Type B pancreatic cell (in vitro differentiated cells): ENCODE data around the gene DNAH10. TPM values are rescaled to one million over a fixed set of nuclear protein-coding genes. Genes with fewer than 3 reads are reported as not detected.

Source experiments
- DNase-seq: peaks from one replicate; pipeline ENCODE4 v3.0.0; 2021; ENCODE audit warnings: mixed read lengths; ENCODE audit not compliant: unreplicated experiment; ENCODE audit errors: extremely low spot score
- H3K27ac Mint-ChIP-seq: 2 replicates; pipeline ENCODE4 v1.8.0; 2021; ENCODE audit warnings: mild to moderate bottlenecking, mixed read lengths
- H3K27me3 Mint-ChIP-seq: 2 replicates; pipeline ENCODE4 v1.8.0; 2021; ENCODE audit warnings: mixed read lengths
- H3K36me3 Mint-ChIP-seq: 2 replicates; pipeline ENCODE4 v1.8.0; 2021; ENCODE audit warnings: mixed read lengths
- H3K4me1 Mint-ChIP-seq: one replicate; pipeline ENCODE4 v1.8.0; 2021; ENCODE audit warnings: mixed read lengths; ENCODE audit not compliant: unreplicated experiment
- H3K4me3 Mint-ChIP-seq: 2 replicates; pipeline ENCODE4 v1.8.0; 2021; ENCODE audit warnings: mild to moderate bottlenecking, mixed read lengths
- H3K9me3 Mint-ChIP-seq: 2 replicates; pipeline ENCODE4 v1.8.0; 2021; ENCODE audit warnings: mixed read lengths
- CTCF ChIP-seq: fragments of 200-600 bp; sonication (generic); conservative IDR thresholded peaks from 2 replicates; pipeline ENCODE4 v1.5.0; 2021; ENCODE audit warnings: antibody characterized with exemption, mild to moderate bottlenecking
- total RNA-seq: library from RNA; stranded (reverse); gene quantifications from 2 replicates; pipeline ENCODE4 v1.2.1, GENCODE V29; 2021; ENCODE audit warnings: low replicate concordance

DNAH10 gene
- total RNA-seq, 1 donor from 2014 or later: 0.56 TPM

GRCh38 chr12:123723765-123724164, 38.3 kb upstream of the DNAH10 start:
- no peaks in the 10 kb centered on the region for H3K27me3 Mint-ChIP-seq
- peaks cover 14% of the 10 kb centered on the region for H3K36me3 Mint-ChIP-seq
- no peak for TF ChIP-seq CTCF
- H3K9me3 Mint-ChIP-seq: no peaks in the 10 kb centered on the region
- no peak overlapping the region for H3K27ac Mint-ChIP-seq
- no peaks in the 10 kb centered on the region for H3K4me1 Mint-ChIP-seq
- no peak overlapping the region for H3K4me3 Mint-ChIP-seq
- DNase-seq: no peak

GRCh38 chr12:123726244-123726643, 35.9 kb upstream of the DNAH10 start:
- no peaks in the 10 kb centered on the region for H3K9me3 Mint-ChIP-seq
- TF ChIP-seq CTCF: no peak
- peaks cover 18% of the 10 kb centered on the region for H3K36me3 Mint-ChIP-seq
- DNase-seq: no peak
- H3K4me1 Mint-ChIP-seq: no peaks in the 10 kb centered on the region
- no peak overlapping the region for H3K27ac Mint-ChIP-seq
- no peak overlapping the region for H3K4me3 Mint-ChIP-seq
- no peaks in the 10 kb centered on the region for H3K27me3 Mint-ChIP-seq

GRCh38 chr12:123726962-123727361, 35.1 kb upstream of the DNAH10 start:
- Mint-ChIP-seq H3K4me1 (no peaks in the 10 kb centered on the region), H3K9me3 (no peaks in the 10 kb centered on the region), H3K27ac (no peak overlapping the region), H3K4me3 (no peak overlapping the region), H3K36me3 (peaks cover 21% of the 10 kb centered on the region), H3K27me3 (no peaks in the 10 kb centered on the region)
- DNase-seq: no peak
- no peak for TF ChIP-seq CTCF

- H3K4me3 Mint-ChIP-seq: no peak overlapping the region
- H3K36me3 Mint-ChIP-seq: peaks cover 25% of the 10 kb centered on the region
- no peak for DNase-seq
- no peaks in the 10 kb centered on the region for H3K27me3 Mint-ChIP-seq
- no peak for TF ChIP-seq CTCF
- no peaks in the 10 kb centered on the region for H3K4me1 Mint-ChIP-seq
- no peaks in the 10 kb centered on the region for H3K9me3 Mint-ChIP-seq
- H3K27ac Mint-ChIP-seq: no peak overlapping the region
Measured at GRCh38 chr12:123727878-123728277, 34.2 kb upstream of the DNAH10 start.

GRCh38 chr12:123731596-123731995, 30.5 kb upstream of the DNAH10 start:
- Mint-ChIP-seq H3K27ac (no peak overlapping the region), H3K27me3 (no peaks in the 10 kb centered on the region), H3K9me3 (no peaks in the 10 kb centered on the region), H3K4me1 (no peaks in the 10 kb centered on the region), H3K36me3 (peaks cover 21% of the 10 kb centered on the region), H3K4me3 (no peak overlapping the region)
- DNase-seq: no peak
- no peak for TF ChIP-seq CTCF

GRCh38 chr12:123732251-123732650, 29.9 kb upstream of the DNAH10 start:
- Mint-ChIP-seq H3K27ac (no peak overlapping the region), H3K4me1 (no peaks in the 10 kb centered on the region), H3K4me3 (no peak overlapping the region), H3K9me3 (no peaks in the 10 kb centered on the region), H3K27me3 (no peaks in the 10 kb centered on the region), H3K36me3 (peaks cover 21% of the 10 kb centered on the region)
- TF ChIP-seq CTCF: no peak
- no peak for DNase-seq
